ENCODE results near the gene RREB1. TPM values are rescaled to one million over a fixed set of nuclear protein-coding genes. Genes with fewer than 3 reads are reported as not detected.

The RREB1 gene
- total RNA-seq, 1 experiment from 2014 or later: 61.6 TPM

DNA sequence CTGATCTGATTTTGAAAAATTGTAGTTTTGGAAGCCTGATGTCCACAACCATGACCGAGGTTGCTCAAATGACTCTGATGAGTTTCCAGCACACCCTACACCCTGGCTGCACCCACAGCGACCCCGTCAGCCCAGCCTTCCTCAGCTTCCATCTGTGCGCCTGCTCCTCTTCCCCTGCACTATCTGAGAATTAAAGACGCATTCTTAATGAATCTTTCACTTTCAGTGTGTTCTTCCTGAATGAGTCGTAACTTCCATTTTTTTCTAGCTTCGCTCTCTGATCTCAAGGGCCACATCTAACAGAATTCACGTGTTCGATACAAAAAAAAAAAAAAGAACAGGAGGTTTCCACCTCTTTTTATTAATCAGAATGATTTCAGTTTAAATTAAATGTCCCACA is 21.3 kb upstream of the RREB1 start:
- Histone ChIP-seq H3K27me3 (replicated peaks; ENCODE audit: insufficient read depth, low read depth, low read length, poor library complexity) (no peaks in the 10 kb centered on the region), H3K9me3 (ENCODE audit: low read depth, low read length, poor library complexity, severe bottlenecking) (no peaks in the 10 kb centered on the region), H3K27ac (ENCODE audit: low read depth, low read length, poor library complexity, severe bottlenecking) (no peak overlapping the region), H3K4me1 (ENCODE audit: insufficient read depth, low read length, poor library complexity, severe bottlenecking) (peaks cover 18% of the 10 kb centered on the region), H3K36me3 (ENCODE audit: insufficient read depth, low read length, poor library complexity, severe bottlenecking) (no peaks in the 10 kb centered on the region), H3K4me3 (ENCODE audit: low read depth, low read length, poor library complexity, severe bottlenecking) (peak overlapping the region; percentile 31)
- POLR2A ChIA-PET (ENCODE audit: low non-redundant PET): interaction anchor here (0.6 kb wide), 1 partner anchor 18 kb away, joined by 6 read pairs; no protein-coding TSS in a partner anchor
- intact Hi-C loops (cut with micrococcal nuclease; ENCODE audit: unreplicated experiment): no loop called here
- no TSS peak for BruUV-seq (replicated peaks)
- TF ChIP-seq EZH2 (IDR thresholded peaks at IDR 0.05; ENCODE audit: borderline replicate concordance, low read depth, low read length, poor library complexity, severe bottlenecking): no peak
- TF ChIP-seq, protein P1, sequence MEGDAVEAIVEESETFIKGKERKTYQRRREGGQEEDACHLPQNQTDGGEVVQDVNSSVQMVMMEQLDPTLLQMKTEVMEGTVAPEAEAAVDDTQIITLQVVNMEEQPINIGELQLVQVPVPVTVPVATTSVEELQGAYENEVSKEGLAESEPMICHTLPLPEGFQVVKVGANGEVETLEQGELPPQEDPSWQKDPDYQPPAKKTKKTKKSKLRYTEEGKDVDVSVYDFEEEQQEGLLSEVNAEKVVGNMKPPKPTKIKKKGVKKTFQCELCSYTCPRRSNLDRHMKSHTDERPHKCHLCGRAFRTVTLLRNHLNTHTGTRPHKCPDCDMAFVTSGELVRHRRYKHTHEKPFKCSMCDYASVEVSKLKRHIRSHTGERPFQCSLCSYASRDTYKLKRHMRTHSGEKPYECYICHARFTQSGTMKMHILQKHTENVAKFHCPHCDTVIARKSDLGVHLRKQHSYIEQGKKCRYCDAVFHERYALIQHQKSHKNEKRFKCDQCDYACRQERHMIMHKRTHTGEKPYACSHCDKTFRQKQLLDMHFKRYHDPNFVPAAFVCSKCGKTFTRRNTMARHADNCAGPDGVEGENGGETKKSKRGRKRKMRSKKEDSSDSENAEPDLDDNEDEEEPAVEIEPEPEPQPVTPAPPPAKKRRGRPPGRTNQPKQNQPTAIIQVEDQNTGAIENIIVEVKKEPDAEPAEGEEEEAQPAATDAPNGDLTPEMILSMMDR (conservative IDR thresholded peaks at IDR 0.05; ENCODE audit: low read depth, low read length): no peak
- no peak for DNase-seq (ENCODE audit: low spot score)
- CTCF ChIA-PET: interaction anchor here (0.7 kb wide), 1 partner anchor 359 kb away, joined by 4 read pairs; no protein-coding TSS in a partner anchor

DNA sequence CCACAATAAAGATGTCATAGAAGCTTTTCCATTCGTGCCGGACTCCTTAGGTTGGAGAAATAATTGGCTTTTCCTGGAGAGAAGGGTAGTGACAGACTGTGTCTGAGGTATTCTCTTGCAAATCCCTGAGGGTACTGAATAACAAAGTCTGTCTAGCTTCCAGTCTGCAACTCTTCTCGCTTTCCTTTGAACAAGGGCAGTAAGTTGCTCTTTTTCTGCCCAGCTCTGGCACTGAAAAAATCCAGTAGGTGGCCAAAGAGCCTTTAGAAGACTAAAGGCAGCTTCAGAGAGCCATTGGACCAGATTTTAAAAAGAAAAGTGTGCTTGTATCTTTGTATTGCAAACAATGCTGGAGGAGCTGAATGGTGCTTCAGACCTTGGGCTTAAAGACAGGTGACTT is 20.7 kb upstream of the RREB1 start:
- no peaks in the 10 kb centered on the region for H3K36me3 ChIP-seq (ENCODE audit: insufficient read depth, low read length, poor library complexity, severe bottlenecking)
- peak; percentile 52 for DNase-seq (ENCODE audit: low spot score)
- ChIA-PET POLR2A (ENCODE audit: low non-redundant PET) (interaction anchor here (0.6 kb wide), 1 partner anchor 17 kb away, joined by 6 read pairs; no protein-coding TSS in a partner anchor), CTCF (interaction anchor here (0.7 kb wide), 1 partner anchor 358 kb away, joined by 4 read pairs; no protein-coding TSS in a partner anchor)
- H3K27me3 ChIP-seq (replicated peaks; ENCODE audit: insufficient read depth, low read depth, low read length, poor library complexity): no peaks in the 10 kb centered on the region
- intact Hi-C loops (cut with micrococcal nuclease; ENCODE audit: unreplicated experiment): no loop called here
- H3K4me1 ChIP-seq (ENCODE audit: insufficient read depth, low read length, poor library complexity, severe bottlenecking): peaks cover 18% of the 10 kb centered on the region
- H3K4me3 ChIP-seq (ENCODE audit: low read depth, low read length, poor library complexity, severe bottlenecking): peak overlapping the region; percentile 31
- TF ChIP-seq, protein P1 (conservative IDR thresholded peaks at IDR 0.05; ENCODE audit: low read depth, low read length): 0 out of 2 replicates have a peak, but pooled peaks have one; percentile 18
- no peak for TF ChIP-seq EZH2 (IDR thresholded peaks at IDR 0.05; ENCODE audit: borderline replicate concordance, low read depth, low read length, poor library complexity, severe bottlenecking)
- H3K27ac ChIP-seq (ENCODE audit: low read depth, low read length, poor library complexity, severe bottlenecking): no peak overlapping the region
- no peaks in the 10 kb centered on the region for H3K9me3 ChIP-seq (ENCODE audit: low read depth, low read length, poor library complexity, severe bottlenecking)
- BruUV-seq (replicated peaks): no TSS peak

DNA sequence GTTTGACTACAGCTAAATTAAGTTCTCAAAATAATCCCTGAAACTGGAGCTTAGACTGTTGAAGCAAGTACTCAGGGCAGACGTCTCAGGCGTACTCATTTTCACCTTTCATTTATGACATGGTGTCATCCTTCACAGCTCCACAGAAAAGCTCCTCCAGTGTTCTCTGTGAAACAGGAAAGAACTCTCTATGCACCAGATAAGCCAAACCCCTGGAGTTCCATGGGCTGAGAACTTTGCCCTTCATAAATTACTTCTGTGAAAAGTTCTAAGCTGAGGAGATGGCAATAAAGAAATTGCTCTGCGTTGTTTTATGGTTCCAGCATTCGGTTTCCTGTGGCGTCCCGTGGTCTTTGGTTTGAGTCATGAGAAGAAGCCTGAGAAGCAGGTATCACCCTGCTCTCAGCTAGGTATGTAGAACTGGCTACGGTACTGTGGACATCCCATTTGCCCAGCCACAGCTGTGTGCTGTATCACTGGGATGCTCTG is 20.2 kb upstream of the RREB1 start:
- no TSS peak for BruUV-seq (replicated peaks)
- POLR2A ChIA-PET (ENCODE audit: low non-redundant PET): no interaction called here

More for the DNA sequence above, 20.2 kb upstream of the RREB1 start:
- no peak overlapping the region for H3K27ac ChIP-seq (ENCODE audit: low read depth, low read length, poor library complexity, severe bottlenecking)
- H3K4me3 ChIP-seq (ENCODE audit: low read depth, low read length, poor library complexity, severe bottlenecking): no peak overlapping the region
- TF ChIP-seq EZH2 (IDR thresholded peaks at IDR 0.05; ENCODE audit: borderline replicate concordance, low read depth, low read length, poor library complexity, severe bottlenecking): no peak
- TF ChIP-seq, protein P1 (conservative IDR thresholded peaks at IDR 0.05; ENCODE audit: low read depth, low read length): no peak
- CTCF ChIA-PET: no interaction called here
- no peaks in the 10 kb centered on the region for H3K36me3 ChIP-seq (ENCODE audit: insufficient read depth, low read length, poor library complexity, severe bottlenecking)
- H3K4me1 ChIP-seq (ENCODE audit: insufficient read depth, low read length, poor library complexity, severe bottlenecking): peaks cover 18% of the 10 kb centered on the region
- H3K27me3 ChIP-seq (replicated peaks; ENCODE audit: insufficient read depth, low read depth, low read length, poor library complexity): no peaks in the 10 kb centered on the region
- H3K9me3 ChIP-seq (ENCODE audit: low read depth, low read length, poor library complexity, severe bottlenecking): no peaks in the 10 kb centered on the region
- intact Hi-C loops (cut with micrococcal nuclease; ENCODE audit: unreplicated experiment): no loop called here
- DNase-seq (ENCODE audit: low spot score): no peak
